ENCODE results near the gene KLHL18. TPM values are rescaled to one million over a fixed set of nuclear protein-coding genes. Genes with fewer than 3 reads are reported as not detected.

Gene KLHL18
- total RNA-seq, 1 experiment from 2014 or later, result 8.0 TPM

DNA sequence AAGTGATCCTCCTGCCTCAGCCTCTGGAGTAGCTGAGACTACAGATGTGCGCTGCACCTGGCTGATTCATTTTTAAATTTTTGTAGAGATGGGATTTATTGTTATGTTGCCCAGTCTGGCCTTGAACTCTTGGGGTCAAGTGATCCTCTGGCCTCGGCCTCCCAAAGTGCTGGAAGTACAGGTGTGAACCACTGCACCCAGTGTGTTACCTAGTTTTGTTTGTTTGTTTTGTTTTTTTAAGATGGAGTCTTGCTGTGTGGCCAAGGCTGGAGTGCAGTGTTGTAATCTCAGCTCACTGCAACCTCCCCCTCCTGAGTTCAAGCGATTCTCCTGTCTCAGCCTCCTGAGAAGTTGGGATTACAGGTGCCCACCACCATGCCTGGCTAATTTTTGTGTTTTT, 110.2 kb downstream of the KLHL18 start:
- Histone ChIP-seq H3K36me3 (peaks cover 41% of the 10 kb centered on the region), H3K27me3 (replicated peaks) (no peaks in the 10 kb centered on the region), H3K9me3 (replicated peaks) (no peaks in the 10 kb centered on the region), H3K4me1 (replicated peaks) (peaks cover 17% of the 10 kb centered on the region), H3K27ac (no peak overlapping the region), H3K4me3 (no peak overlapping the region)
- DNase-seq (ENCODE audit: low read depth in 1 of 2, low spot score in 2 of 2), result no peak

DNA sequence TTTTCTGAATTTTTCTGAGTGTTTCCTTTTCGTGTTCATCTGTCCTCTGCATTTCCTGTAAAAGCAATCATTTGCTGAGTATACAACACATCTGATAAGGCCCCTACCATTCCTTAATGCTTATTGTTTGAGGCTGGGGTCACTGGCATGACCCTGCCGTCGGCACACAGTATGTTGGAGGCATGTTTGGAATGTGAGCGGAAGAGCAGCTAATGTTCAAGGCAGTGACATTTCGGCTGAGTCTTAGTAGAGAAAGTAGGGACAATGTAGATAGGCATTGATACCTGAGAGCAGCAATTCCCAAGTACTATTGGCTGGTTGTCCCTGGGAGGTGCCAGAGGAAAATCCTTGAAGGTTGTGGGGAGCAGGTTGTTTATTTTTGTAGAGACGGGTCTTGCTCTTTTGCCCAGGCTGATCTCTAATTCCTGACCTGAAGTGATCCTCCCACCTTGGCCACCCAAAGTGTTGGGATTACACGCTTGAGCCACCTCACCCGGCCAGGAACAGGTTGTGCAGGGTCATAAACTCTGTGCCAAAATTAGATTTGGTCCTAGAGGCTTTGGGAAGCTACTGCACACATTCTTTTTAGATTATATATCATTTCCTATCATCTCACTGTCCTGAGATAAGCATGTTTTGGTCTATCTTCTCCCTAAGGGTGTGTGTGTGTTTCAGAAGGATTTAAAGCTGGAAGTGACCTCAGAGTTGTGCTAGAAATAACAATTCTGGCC, 111.6 kb downstream of the KLHL18 start:
- H3K9me3 ChIP-seq (replicated peaks), result no peaks in the 10 kb centered on the region
- H3K27me3 ChIP-seq (replicated peaks), result no peaks in the 10 kb centered on the region
- H3K4me1 ChIP-seq (replicated peaks), result peaks cover 17% of the 10 kb centered on the region
- DNase-seq (ENCODE audit: low read depth in 1 of 2, low spot score in 2 of 2), result peak in 1 of 2 experiments; percentile 31
- no peak overlapping the region for H3K4me3 ChIP-seq
- no peak overlapping the region for H3K27ac ChIP-seq
- peaks cover 31% of the 10 kb centered on the region for H3K36me3 ChIP-seq

GRCh38 chr3:47394881-47395280, 112.1 kb downstream of the KLHL18 start:
- no peak for DNase-seq (ENCODE audit: low read depth in 1 of 2, low spot score in 2 of 2)

More at GRCh38 chr3:47394881-47395280, 112.1 kb downstream of the KLHL18 start:
- Histone ChIP-seq H3K36me3 (peaks cover 30% of the 10 kb centered on the region), H3K4me3 (no peak overlapping the region), H3K4me1 (replicated peaks) (peaks cover 17% of the 10 kb centered on the region), H3K27ac (no peak overlapping the region), H3K9me3 (replicated peaks) (no peaks in the 10 kb centered on the region), H3K27me3 (replicated peaks) (no peaks in the 10 kb centered on the region)

Other genes with a start within 250 kb of the KLHL18 start
- gene SETD2, start 118.8 kb upstream of the KLHL18 start, total RNA-seq (2014; rRNA removed; shearing (Covaris generic)), result 18.9 and 22.7 TPM in 2 replicates
- 2.9 and 3.2 TPM in 2 replicates for gene KIF9, start 145 bp upstream of the KLHL18 start, total RNA-seq (2014; rRNA removed; shearing (Covaris generic))
- gene PTPN23, start 98.1 kb downstream of the KLHL18 start, total RNA-seq (2014; rRNA removed; shearing (Covaris generic)), result 5.8 and 6.8 TPM in 2 replicates
- 32.6 and 33.5 TPM in 2 replicates for gene SCAP, start 193.0 kb downstream of the KLHL18 start, total RNA-seq (2014; rRNA removed; shearing (Covaris generic))
- gene ELP6, start 230.8 kb downstream of the KLHL18 start, total RNA-seq (2014; rRNA removed; shearing (Covaris generic)), result 28.7 and 39.1 TPM in 2 replicates